Measurements from ENCODE around the gene ATP5PO.
"Not testable (repeated sequence)": the region's sequence is repeated elsewhere in the genome, so short reads cannot be mapped to it uniquely, and the experiment has no call there.

Gene ATP5PO

GRCh38 chr21:33865996-33866575 lies 49.5 kb downstream of the ATP5PO start:
- DNase-seq, result no peak

DNA sequence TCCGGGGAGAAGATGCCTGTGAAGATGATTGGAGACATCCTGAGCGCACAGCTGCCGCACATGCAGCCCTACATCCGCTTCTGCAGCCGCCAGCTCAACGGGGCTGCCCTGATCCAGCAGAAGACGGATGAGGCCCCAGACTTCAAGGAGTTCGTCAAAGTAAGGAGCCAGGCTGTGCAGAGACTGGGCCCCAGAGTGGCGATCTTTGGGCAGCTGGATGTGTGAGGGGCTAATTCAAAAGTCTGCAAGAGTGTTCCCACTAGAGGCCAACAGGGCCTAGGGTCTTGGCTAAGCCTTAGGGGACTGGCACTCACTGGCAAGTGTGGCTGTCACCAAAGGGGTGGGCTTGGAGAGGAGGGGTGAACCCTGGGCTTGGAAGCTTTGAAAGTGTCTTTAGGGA lies 50.4 kb downstream of the ATP5PO start:
- DNase-seq, result no peak

DNA sequence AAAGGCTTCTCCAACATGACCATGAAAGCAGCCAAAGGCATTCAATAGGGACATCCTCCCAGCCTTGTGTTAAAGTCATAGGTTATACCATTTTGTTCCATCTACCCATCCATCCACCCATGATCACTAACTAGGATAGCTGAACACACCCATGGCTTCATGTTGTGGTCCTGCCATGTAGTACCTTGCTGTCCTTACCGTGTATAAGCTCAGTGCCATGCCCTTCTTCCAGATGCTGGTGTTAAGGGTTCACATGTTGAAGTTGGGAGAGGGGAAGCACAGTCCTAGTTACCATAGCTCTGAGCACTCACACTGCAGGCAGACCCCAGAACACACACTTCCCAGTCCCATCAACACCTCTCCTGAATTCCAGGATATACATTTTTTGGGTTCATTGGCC lies 51.5 kb downstream of the ATP5PO start:
- no peak for DNase-seq

- not testable (repeated sequence) for DNase-seq
Measured at GRCh38 chr21:33863191-33863590, 52.4 kb downstream of the ATP5PO start.

DNA sequence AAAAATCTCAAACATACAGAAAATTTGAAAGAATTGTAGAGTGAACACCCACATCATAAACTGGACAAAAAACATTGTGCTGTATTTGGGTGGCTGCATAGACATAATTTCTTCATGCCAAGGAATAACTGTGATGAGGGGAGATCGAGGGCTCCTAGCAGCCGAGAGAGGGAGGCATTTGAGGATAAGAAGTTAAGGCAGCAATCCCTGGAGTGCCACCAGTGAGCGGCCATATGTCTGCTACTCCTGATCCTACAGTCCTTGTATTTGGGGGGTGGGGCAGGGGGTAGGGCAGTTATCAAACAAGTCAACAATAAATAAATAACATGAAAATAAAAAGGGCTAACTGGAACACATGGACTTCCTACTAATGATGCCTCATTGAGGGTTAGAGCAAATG lies 54.5 kb downstream of the ATP5PO start:
- no peak for DNase-seq

GRCh38 chr21:33860332-33860879 lies 55.2 kb downstream of the ATP5PO start:
- no peak for DNase-seq

GRCh38 chr21:33859373-33860102 lies 56.1 kb downstream of the ATP5PO start:
- DNase-seq, result no peak

GRCh38 chr21:33858667-33859372 lies 56.8 kb downstream of the ATP5PO start:
- DNase-seq, result no peak

DNA sequence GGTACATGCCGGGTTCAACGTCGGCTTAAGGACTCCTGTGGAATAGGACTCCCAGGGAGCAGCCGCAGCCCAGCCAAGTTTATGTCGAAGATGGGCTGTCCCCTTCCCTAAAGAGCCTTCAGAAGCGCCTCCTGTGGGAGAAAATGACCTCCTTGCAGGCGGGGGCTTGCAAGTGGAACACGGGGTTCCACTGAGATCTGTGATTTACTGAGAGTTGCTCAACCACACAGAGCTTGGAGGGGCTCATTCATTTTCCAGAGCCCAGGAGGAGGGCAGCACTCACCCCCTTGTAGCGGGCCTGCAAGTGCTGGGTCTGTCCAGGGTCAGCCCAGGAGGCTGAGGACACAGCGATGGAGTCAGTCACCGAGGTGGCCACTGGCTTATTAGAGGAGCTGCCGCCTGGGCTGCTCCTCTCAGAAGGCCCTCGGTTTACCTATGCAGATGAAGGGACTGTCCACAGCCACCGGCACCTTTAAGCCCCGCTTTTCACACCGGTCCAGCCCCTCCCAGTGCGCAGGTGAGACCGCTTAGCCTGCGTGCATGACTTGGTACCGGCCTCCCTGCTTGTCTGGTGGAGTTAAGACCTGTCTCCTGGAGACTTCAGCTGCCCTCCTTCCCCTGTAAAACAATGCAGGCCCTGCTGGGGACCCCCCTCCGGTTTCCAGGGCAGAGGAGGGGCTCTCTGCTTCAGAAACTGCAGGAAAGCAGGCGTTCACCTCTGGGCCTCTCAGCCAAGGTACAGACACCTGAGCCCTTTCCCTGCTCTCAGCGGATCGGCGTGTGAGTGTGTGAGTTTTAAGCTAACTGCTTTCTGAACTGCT lies 57.5 kb downstream of the ATP5PO start:
- DNase-seq, result no peak

DNA sequence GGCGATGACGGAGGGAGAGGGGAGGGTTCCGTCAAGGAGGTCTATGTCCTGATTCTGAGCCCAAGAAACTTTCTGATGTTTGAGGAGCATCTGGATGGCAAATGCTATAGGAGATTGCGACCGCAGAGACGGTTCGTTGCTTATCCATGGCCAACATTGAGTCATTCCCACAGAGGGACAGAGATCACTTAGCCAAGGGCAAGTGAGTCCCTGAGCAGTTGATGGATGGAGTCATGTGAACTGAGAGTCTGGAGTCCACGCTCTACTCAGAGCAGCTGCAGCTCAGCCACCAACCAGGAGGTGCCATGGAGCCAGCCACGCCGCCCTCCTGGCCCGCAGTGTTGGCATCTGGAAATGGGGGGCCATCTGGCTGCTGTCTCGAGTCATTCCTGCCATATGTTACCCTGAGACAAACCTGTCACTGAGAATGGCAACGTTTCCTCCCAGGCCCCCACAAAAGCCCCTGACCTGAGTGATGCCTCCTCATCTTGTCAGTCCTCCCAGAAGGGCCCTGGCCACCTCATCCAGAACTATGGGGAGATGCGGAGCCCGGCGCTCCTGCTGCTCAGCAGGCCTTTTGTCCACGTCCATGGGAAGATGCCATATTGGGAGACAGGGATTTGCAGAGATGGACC lies 58.6 kb downstream of the ATP5PO start:
- no peak for DNase-seq

- DNase-seq, result no peak
Measured at GRCh38 chr21:33855190-33855589, 60.4 kb downstream of the ATP5PO start.

GRCh38 chr21:33854604-33855003 lies 61.0 kb downstream of the ATP5PO start:
- peak; percentile 29 for DNase-seq

All from EL (cell line).